Liver (tissue), 9 donors: ENCODE data around the gene ALKBH1. TPM values are rescaled to one million over a fixed set of nuclear protein-coding genes. Genes with fewer than 3 reads are reported as not detected.

ENCODE experiments used
- DNase-seq: peaks from one replicate; pipeline ENCODE4 v3.0.0-alpha.2; 2017; ENCODE audit warnings: low spot score
- H3K27ac ChIP-seq, 2 donors: one replicate each; pipeline ENCODE4 v1.7.0; 2013; ENCODE audit warnings: inconsistent platforms in 2 of 2, low read length in 2 of 2, control low read depth in 1 of 2, low read depth in 1 of 2, mild to moderate bottlenecking in 1 of 2
- H3K27me3 ChIP-seq, 4 donors: one replicate each; pipeline versions ENCODE4 v1.6.1 to v1.7.0; 2013; ENCODE audit warnings: low read length in 3 of 4, inconsistent platforms in 1 of 4, mild to moderate bottlenecking in 1 of 4, moderate library complexity in 1 of 4; ENCODE audit not compliant: control insufficient read depth in 4 of 4, insufficient read depth in 4 of 4
- H3K36me3 ChIP-seq, 4 donors: one replicate each; pipeline versions ENCODE4 v1.6.1 to v1.7.0; 2013; ENCODE audit warnings: low read length in 3 of 4, mild to moderate bottlenecking in 3 of 4, low read depth in 1 of 4, moderate library complexity in 1 of 4; ENCODE audit not compliant: control insufficient read depth in 4 of 4, insufficient read depth in 3 of 4
- H3K4me1 ChIP-seq, 4 donors: one replicate each; pipeline versions ENCODE4 v1.6.1 to v1.7.0; 2013; ENCODE audit warnings: low read length in 3 of 4, mild to moderate bottlenecking in 3 of 4, moderate library complexity in 1 of 4; ENCODE audit not compliant: control insufficient read depth in 4 of 4, insufficient read depth in 4 of 4
- H3K4me3 ChIP-seq, 3 donors: one replicate each; pipeline versions ENCODE4 v1.6.1 to v1.7.0; 2013; ENCODE audit warnings: low read length in 3 of 3, control low read depth in 1 of 3, low read depth in 1 of 3, mild to moderate bottlenecking in 1 of 3
- H3K9ac ChIP-seq, 2 donors: one replicate each; pipeline ENCODE4 v1.7.0; 2013; ENCODE audit warnings: low read length in 2 of 2, mild to moderate bottlenecking in 2 of 2, moderate library complexity in 2 of 2, control low read depth in 1 of 2, low read depth in 1 of 2
- H3K9me3 ChIP-seq, 4 donors: one replicate each; pipeline versions ENCODE4 v1.6.1 to v1.7.0; 2013; ENCODE audit warnings: low read length in 3 of 4; ENCODE audit not compliant: control insufficient read depth in 4 of 4
- ATF3 ChIP-seq: IDR thresholded peaks from 2 replicates; pipeline ENCODE4 v1.6.1; 2016; ENCODE audit warnings: antibody characterized with exemption
- CTCF ChIP-seq: fragments of 150-350 bp; IDR thresholded peaks from 2 replicates; pipeline ENCODE4 v1.5.1; 2017; ENCODE audit warnings: improper control_type of control experiment, low read depth, low read length; ENCODE audit not compliant: missing input control
- FOXA1 ChIP-seq: IDR thresholded peaks from 2 replicates; pipeline ENCODE4 v1.6.1; 2016; ENCODE audit warnings: antibody characterized with exemption
- FOXA2 ChIP-seq: IDR thresholded peaks from 2 replicates; pipeline ENCODE4 v1.6.1; 2016; ENCODE audit warnings: antibody characterized with exemption
- GABPA ChIP-seq, 2 donors: IDR thresholded peaks in 1 of 2; conservative IDR thresholded peaks in 1 of 2; 2 replicates each; pipeline ENCODE4 v1.6.1; 2016; ENCODE audit warnings: antibody characterized with exemption in 2 of 2, mild to moderate bottlenecking in 1 of 2, moderate library complexity in 1 of 2
- HNF4A ChIP-seq, 2 donors: conservative IDR thresholded peaks; 2 replicates each; pipeline ENCODE4 v1.6.1; 2016; ENCODE audit warnings: antibody characterized with exemption in 2 of 2, mild to moderate bottlenecking in 2 of 2
- HNF4G ChIP-seq: IDR thresholded peaks from 2 replicates; pipeline ENCODE4 v1.6.1; 2016; ENCODE audit warnings: antibody characterized with exemption
- JUND ChIP-seq, 2 donors: IDR thresholded peaks; 2 replicates each; pipeline ENCODE4 v1.6.1; 2016; ENCODE audit warnings: antibody characterized with exemption in 2 of 2
- MAX ChIP-seq: IDR thresholded peaks from 2 replicates; pipeline ENCODE4 v1.6.1; 2016; ENCODE audit warnings: antibody characterized with exemption
- NR2F2 ChIP-seq: IDR thresholded peaks from 2 replicates; pipeline ENCODE4 v1.6.1; 2016; ENCODE audit warnings: antibody characterized with exemption
- RAD21 ChIP-seq, 2 donors: IDR thresholded peaks; 2 replicates each; pipeline ENCODE4 v1.6.1; 2016; ENCODE audit warnings: antibody characterized with exemption in 2 of 2, mild to moderate bottlenecking in 2 of 2
- REST ChIP-seq: IDR thresholded peaks from 2 replicates; pipeline ENCODE4 v1.6.1; 2016; ENCODE audit warnings: antibody characterized with exemption, mild to moderate bottlenecking
- RXRA ChIP-seq, 2 donors: IDR thresholded peaks; 2 replicates each; pipeline ENCODE4 v1.6.1; 2017 to 2018; ENCODE audit warnings: antibody characterized with exemption in 2 of 2, mild to moderate bottlenecking in 1 of 2
- SP1 ChIP-seq: IDR thresholded peaks from 2 replicates; pipeline ENCODE4 v1.6.1; 2018; ENCODE audit warnings: antibody characterized with exemption, mild to moderate bottlenecking
- TAF1 ChIP-seq: conservative IDR thresholded peaks from 2 replicates; pipeline ENCODE4 v1.6.1; 2016; ENCODE audit warnings: antibody characterized with exemption, mild to moderate bottlenecking
- YY1 ChIP-seq: IDR thresholded peaks from 2 replicates; pipeline ENCODE4 v1.6.1; 2016; ENCODE audit warnings: antibody characterized with exemption, mild to moderate bottlenecking
- ZBTB33 ChIP-seq: IDR thresholded peaks from 2 replicates; pipeline ENCODE4 v1.6.1; 2016; ENCODE audit warnings: antibody characterized with exemption
- WGBS: extraction: QIAGEN DNeasy Blood & Tissue Kit; methylation state at CpG from one replicate; pipeline ENCODE4 v1.1.7; 2013; 5-methylcytosine and 5-hydroxymethylcytosine counted together
- polyA plus RNA-seq, 2 donors: library from polyadenylated mRNA; stranded (reverse) in 1 of 2; unstranded in 1 of 2; fragments of 200-250 nt in 1 of 2; fragments of >200 nt in 1 of 2; fragmentation: Nextera tagmentation in 1 of 2; extraction: Ambion mirVana in 1 of 2; gene quantifications; one replicate each; pipeline versions ENCODE4 v1.2.1 to v1.2.3, GENCODE V29; 2013 to 2015
- total RNA-seq, 2 donors: library from RNA; depleted of rRNA; stranded (reverse); fragments of >200 nt; gene quantifications; one replicate each; pipeline ENCODE4 v1.2.3, GENCODE V29; 2014
- donor health status: healthy.
- donor health status: healthy.
- donor health status: healthy.
- donor health status: healthy.
- donor health status: healthy.

The ALKBH1 gene
- total and polyA plus RNA-seq, 4 donors: 4.2 to 6.1 (median 5.0) TPM

GRCh38 chr14:77741438-77741837 is 33.6 kb upstream of the ALKBH1 start:
- H3K4me3 ChIP-seq: no peak overlapping the region
- H3K9me3 ChIP-seq: no peaks in the 10 kb centered on the region
- H3K27me3 ChIP-seq: no peaks in the 10 kb centered on the region
- TF ChIP-seq NR2F2 (no peak), HNF4G (no peak), FOXA2 (no peak), REST (no peak), HNF4A (conservative IDR thresholded peaks at IDR 0.05) (no peak), FOXA1 (no peak), TAF1 (no peak), JUND (IDR thresholded peaks at IDR 0.05) (no peak), ATF3 (no peak), YY1 (no peak), SP1 (no peak)
- 90% methylated on average over 2 of the region's 2 CpGs for whole genome bisulfite sequencing
- H3K4me1 ChIP-seq: peaks cover 0 to 2% (median 0%) of the 10 kb centered on the region in 4 donors
- H3K36me3 ChIP-seq: peaks cover 9 to 32% (median 31%) of the 10 kb centered on the region in 4 donors
- no peak overlapping the region for H3K27ac ChIP-seq
- no peak for DNase-seq
- H3K9ac ChIP-seq: no peak overlapping the region

GRCh38 chr14:77738559-77739250 is 30.9 kb upstream of the ALKBH1 start:
- no peak overlapping the region for H3K27ac ChIP-seq
- WGBS: 71% methylated on average over 7 of the region's 7 CpGs

More at GRCh38 chr14:77738559-77739250, 30.9 kb upstream of the ALKBH1 start:
- TF ChIP-seq YY1 (no peak), FOXA1 (no peak), GABPA (IDR thresholded peaks at IDR 0.05 in 1 of 2, conservative IDR thresholded peaks at IDR 0.05 in 1 of 2) (no peak), NR2F2 (no peak), RAD21 (IDR thresholded peaks at IDR 0.05) (no peak), MAX (no peak), TAF1 (no peak), ATF3 (no peak), FOXA2 (no peak), SP1 (no peak), CTCF (no peak), ZBTB33 (no peak), RXRA (IDR thresholded peaks at IDR 0.05) (no peak), HNF4G (no peak), REST (no peak)
- H3K36me3 ChIP-seq: peaks cover 12 to 47% (median 44%) of the 10 kb centered on the region in 4 donors
- H3K9ac ChIP-seq: no peak overlapping the region
- H3K27me3 ChIP-seq: no peaks in the 10 kb centered on the region
- H3K9me3 ChIP-seq: no peaks in the 10 kb centered on the region
- peaks cover 0 to 2% (median 0%) of the 10 kb centered on the region in 4 donors for H3K4me1 ChIP-seq
- no peak overlapping the region for H3K4me3 ChIP-seq
- DNase-seq: no peak
